ENCODE results near the gene PIGT. TPM values are rescaled to one million over a fixed set of nuclear protein-coding genes. Genes with fewer than 3 reads are reported as not detected.

Gene PIGT
- polyA plus RNA-seq, 1 experiment: 114 TPM

- H3K9me3 ChIP-seq (ENCODE audit: control insufficient read depth, insufficient read depth, low read length): no peaks in the 10 kb centered on the region
- ChIA-PET CTCF (no interaction called here), POLR2A (no interaction called here)
- no peak for TF ChIP-seq CTCF (IDR thresholded peaks at IDR 0.05; ENCODE audit: low read depth, low read length)
- H3K27ac ChIP-seq (ENCODE audit: low read depth, low read length): no peak overlapping the region
- no peak overlapping the region for H3K4me3 ChIP-seq (ENCODE audit: low read depth, low read length)
- no peak for DNase-seq (ENCODE audit: low read depth, low spot score)
- no peaks in the 10 kb centered on the region for H3K27me3 ChIP-seq (ENCODE audit: control insufficient read depth, insufficient read depth, low read length)
Measured at GRCh38 chr20:45395114-45395415, 20.9 kb upstream of the PIGT start.

- CTCF ChIA-PET: interaction anchor here (0.8 kb wide), 1 partner anchor 25 kb away, joined by 3 read pairs; no protein-coding TSS in a partner anchor
- no peak for TF ChIP-seq CTCF (IDR thresholded peaks at IDR 0.05; ENCODE audit: low read depth, low read length)
- H3K4me3 ChIP-seq (ENCODE audit: low read depth, low read length): no peak overlapping the region
- POLR2A ChIA-PET: no interaction called here
- DNase-seq (ENCODE audit: low read depth, low spot score): no peak
- H3K27me3 ChIP-seq (ENCODE audit: control insufficient read depth, insufficient read depth, low read length): no peaks in the 10 kb centered on the region
- H3K9me3 ChIP-seq (ENCODE audit: control insufficient read depth, insufficient read depth, low read length): peaks cover 8% of the 10 kb centered on the region
- H3K27ac ChIP-seq (ENCODE audit: low read depth, low read length): no peak overlapping the region
Measured at GRCh38 chr20:45399018-45399417, 16.9 kb upstream of the PIGT start.

- Histone ChIP-seq H3K27me3 (ENCODE audit: control insufficient read depth, insufficient read depth, low read length) (no peaks in the 10 kb centered on the region), H3K4me3 (ENCODE audit: low read depth, low read length) (no peak overlapping the region), H3K27ac (ENCODE audit: low read depth, low read length) (no peak overlapping the region), H3K9me3 (ENCODE audit: control insufficient read depth, insufficient read depth, low read length) (peaks cover 8% of the 10 kb centered on the region)
- TF ChIP-seq CTCF (IDR thresholded peaks at IDR 0.05; ENCODE audit: low read depth, low read length): no peak
- no peak for DNase-seq (ENCODE audit: low read depth, low spot score)
- ChIA-PET CTCF (no interaction called here), POLR2A (no interaction called here)
Measured at GRCh38 chr20:45400346-45401031, 15.5 kb upstream of the PIGT start.

GRCh38 chr20:45402946-45403345 is 13.0 kb upstream of the PIGT start:
- POLR2A ChIA-PET: interaction anchor here (0.6 kb wide), 1 partner anchor 79 kb away, joined by 7 read pairs; no protein-coding TSS in a partner anchor
- H3K27ac ChIP-seq (ENCODE audit: low read depth, low read length): no peak overlapping the region
- CTCF ChIA-PET: interaction anchor here (0.7 to 3.9 kb wide), 5 partner anchors 30 to 109 kb away, joined by 3 to 31 read pairs (median 6); no protein-coding TSS in a partner anchor

More at GRCh38 chr20:45402946-45403345, 13.0 kb upstream of the PIGT start:
- peaks cover 8% of the 10 kb centered on the region for H3K9me3 ChIP-seq (ENCODE audit: control insufficient read depth, insufficient read depth, low read length)
- no peak for DNase-seq (ENCODE audit: low read depth, low spot score)
- H3K27me3 ChIP-seq (ENCODE audit: control insufficient read depth, insufficient read depth, low read length): no peaks in the 10 kb centered on the region
- TF ChIP-seq CTCF (IDR thresholded peaks at IDR 0.05; ENCODE audit: low read depth, low read length): no peak
- H3K4me3 ChIP-seq (ENCODE audit: low read depth, low read length): no peak overlapping the region

Measured in AG04450 (cell line).